Amniotic stem cell (primary cell): Measurements from ENCODE around the gene PODNL1.
"Not testable (repeated sequence)": the region's sequence is repeated elsewhere in the genome, so short reads cannot be mapped to it uniquely, and the experiment has no call there.

Experiments used
- DNase-seq: peaks from one replicate; lab custom pipeline; 2025; lab: John Stamatoyannopoulos, UW

PODNL1 gene

GRCh38 chr19:13938301-13939064 lies at the start of gene PODNL1:
TSS of gene PODNL1 (minus strand) at chr19:13938417. CDS start at chr19:13938181, 236 bp downstream.
- peak; percentile 33 for DNase-seq

- no peak for DNase-seq
Observed at GRCh38 chr19:13987101-13987890, 49.1 kb upstream of the PODNL1 start.

- DNase-seq, result no peak
Observed at GRCh38 chr19:13986348-13986904, 48.2 kb upstream of the PODNL1 start.

- DNase-seq, result no peak
Observed at GRCh38 chr19:13985771-13986347, 47.6 kb upstream of the PODNL1 start.

GRCh38 chr19:13984875-13985741 lies 46.9 kb upstream of the PODNL1 start:
- DNase-seq, result no peak

DNA sequence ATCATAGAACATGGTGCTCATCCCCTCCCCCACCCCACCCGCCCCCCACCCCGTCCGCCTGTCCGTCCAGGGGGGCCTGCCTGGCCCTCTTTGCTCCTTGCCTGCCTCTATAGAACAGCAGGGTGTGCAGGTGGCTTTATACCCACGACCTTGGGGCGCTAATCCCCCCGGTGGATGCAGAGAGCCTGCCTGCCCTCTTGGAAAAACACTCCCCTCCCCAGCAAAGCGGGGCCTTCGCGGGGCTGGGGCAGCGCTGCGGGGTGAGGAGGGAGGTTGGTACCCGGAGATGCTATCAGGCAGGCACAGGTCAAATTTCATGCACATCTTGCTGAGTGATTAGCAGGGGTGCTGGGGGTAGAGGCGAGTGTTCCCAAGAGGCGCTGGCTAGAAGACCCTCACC lies 46.0 kb upstream of the PODNL1 start:
- DNase-seq, result no peak

GRCh38 chr19:13983213-13983889 lies 45.1 kb upstream of the PODNL1 start:
- DNase-seq, result no peak

- no peak for DNase-seq
Observed at GRCh38 chr19:13982773-13983172, 44.6 kb upstream of the PODNL1 start.

DNA sequence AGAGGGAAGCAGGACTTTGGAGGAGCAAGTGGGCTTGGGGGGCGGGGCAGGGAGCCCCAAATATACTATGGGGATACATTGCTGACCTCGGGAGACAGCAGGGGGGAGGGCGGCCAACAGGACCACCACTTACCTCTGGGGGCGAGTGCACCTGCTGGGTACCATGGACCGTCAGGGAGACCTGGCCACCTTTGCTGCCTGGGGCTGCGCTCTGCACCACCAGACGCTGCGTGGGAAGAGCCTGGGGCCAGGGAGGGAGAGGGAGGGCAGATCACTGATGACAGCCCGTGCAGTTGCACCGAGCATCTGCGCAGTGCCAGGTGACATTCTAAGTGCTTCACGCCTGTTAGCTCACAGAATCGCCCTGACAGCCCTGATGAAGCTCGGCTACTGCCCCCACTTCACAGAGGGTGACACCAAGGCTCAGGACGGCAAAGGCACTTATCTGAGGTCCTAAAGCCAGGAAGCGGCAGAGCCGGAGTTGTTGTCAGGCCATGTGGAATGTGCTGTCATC lies 43.8 kb upstream of the PODNL1 start:
- DNase-seq, result no peak

GRCh38 chr19:13981467-13981866 lies 43.2 kb upstream of the PODNL1 start:
- DNase-seq, result no peak

DNA sequence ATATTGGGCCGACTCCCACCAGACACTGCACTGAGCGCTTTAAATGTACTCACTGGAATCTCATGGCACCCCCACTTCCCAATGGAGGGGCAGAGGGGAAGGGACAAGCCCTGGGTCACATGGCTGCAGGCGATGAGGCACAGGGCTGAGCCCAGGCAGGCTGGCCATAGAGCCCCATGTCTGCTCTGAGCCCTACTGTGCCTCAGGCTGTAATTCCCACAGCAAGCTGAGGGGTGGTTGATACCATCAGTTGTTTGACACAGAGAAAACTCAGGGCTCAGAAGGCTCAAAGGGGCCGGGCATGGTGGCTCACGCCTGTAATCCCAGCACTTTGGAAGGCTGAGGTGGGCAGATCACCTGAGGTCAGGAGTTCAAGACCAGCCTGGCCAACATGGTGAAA lies 42.8 kb upstream of the PODNL1 start:
- no peak for DNase-seq

DNA sequence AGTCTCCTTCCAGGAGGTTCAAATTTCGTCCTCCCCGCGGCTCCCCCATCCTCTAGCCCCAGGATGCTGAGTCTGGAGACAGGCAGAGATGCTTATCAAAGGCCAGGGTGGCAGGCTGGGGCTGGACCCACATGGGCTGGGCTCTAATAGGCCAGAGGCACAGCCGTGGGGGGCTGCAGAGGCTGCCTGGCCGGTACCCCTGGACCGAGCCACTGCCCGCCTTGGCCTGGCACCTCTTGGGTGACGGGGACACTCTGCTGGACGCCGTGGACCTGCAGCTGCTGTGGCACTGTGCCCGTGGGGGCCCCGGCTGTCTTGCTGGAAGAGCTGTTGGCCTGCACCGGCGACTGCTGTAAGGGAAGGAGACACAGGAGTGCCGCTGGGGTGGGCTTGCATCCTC lies 42.1 kb upstream of the PODNL1 start:
- DNase-seq, result no peak

GRCh38 chr19:13979686-13980085 lies 41.5 kb upstream of the PODNL1 start:
- no peak for DNase-seq

GRCh38 chr19:13979244-13979615 lies 41.0 kb upstream of the PODNL1 start:
- DNase-seq, result no peak

DNA sequence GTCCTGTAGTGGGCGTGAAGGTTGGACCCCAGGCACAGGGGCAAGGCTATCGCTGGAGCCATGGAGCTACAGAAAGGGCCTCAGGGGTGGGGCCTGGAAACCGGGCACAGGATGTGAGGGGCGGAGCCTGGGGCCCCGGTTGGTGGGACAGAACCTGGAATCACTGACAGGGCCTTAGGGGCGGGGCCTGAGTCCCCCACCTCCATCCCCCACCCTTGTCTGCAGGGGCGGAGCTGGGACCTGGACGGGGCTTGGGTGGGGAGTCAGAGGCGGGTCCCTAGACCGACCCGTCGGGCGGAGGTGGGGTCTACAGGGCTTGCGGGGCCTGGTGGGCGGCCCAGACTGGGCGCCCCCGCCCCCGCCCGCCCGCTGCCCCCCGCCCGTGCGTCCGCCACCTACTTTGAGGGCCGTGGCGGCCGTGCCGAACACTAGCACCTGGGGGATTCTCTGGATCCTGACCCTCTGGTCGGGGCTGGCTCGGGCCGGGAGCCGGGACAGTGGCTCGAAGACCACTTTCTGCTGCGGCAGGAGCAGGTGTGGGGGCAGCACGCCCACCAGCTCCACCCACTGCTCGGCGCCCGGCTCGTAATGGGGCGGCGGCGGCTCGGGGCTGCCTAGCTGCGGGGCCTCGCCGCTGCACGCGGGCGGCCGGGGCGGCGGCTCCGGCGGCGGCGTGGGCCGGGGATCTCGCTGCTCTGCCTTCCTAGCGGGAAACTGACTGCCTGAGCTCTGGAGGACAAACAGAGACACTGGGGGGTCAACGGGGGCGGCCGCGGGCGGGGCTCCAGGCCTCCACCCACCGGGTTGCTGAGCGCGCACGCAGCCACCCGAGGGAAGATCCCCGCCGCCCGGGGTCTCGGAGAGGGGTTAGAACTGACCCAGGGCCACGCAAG lies 40.4 kb upstream of the PODNL1 start:
- DNase-seq, result no peak

- no peak for DNase-seq
Observed at GRCh38 chr19:13977803-13978202, 39.6 kb upstream of the PODNL1 start.

GRCh38 chr19:13976446-13976845 lies 38.2 kb upstream of the PODNL1 start:
- no peak for DNase-seq

- DNase-seq, result no peak
Observed at GRCh38 chr19:13975870-13976269, 37.7 kb upstream of the PODNL1 start.

DNA sequence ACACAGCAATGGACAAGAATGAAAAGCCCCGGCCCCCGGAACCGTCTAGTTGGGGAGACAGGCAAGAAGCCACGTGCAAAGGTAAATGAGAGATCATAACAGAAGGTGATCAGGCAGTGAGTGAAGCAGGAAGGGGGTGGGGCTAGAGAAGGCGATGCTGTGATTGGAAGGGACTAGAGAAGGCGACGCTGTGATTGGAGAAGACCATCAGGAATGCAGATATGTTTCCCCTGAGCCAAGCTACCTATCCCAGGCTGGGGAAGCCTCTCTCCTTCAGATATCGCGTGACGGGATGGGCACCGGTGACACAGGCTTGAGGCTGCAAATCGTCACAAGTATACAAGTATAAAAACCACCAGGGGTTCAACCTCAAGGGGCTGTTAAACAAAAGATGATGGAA lies 35.9 kb upstream of the PODNL1 start:
- no peak for DNase-seq

DNA sequence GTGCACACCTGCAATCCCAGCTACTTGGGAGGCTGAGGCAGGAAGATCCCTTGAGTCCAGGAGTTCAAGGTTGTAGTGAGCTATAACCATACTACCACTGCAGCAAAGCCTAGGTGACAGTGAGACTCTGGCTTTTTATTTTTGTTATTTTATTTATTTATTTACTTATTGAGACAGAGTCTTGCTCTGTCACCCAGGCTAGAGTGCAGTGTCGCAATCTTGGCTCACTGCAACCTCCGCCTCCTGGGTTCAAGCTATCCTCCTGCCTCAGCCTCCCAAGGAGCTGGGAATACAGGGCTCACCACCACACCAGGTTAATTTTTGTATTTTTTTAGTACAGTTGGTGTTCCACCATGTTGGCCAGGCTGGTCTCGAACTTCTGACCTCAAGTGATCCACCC lies 35.3 kb upstream of the PODNL1 start:
- DNase-seq, result not testable (repeated sequence)
